NCI-H128 (cell line): ENCODE measurements around the gene SULF2.

Experiments used
- DNase-seq: peaks from one replicate; lab custom pipeline; 2025; ENCODE audit not compliant: unreplicated experiment; lab: John Stamatoyannopoulos, UW

Gene SULF2

DNA sequence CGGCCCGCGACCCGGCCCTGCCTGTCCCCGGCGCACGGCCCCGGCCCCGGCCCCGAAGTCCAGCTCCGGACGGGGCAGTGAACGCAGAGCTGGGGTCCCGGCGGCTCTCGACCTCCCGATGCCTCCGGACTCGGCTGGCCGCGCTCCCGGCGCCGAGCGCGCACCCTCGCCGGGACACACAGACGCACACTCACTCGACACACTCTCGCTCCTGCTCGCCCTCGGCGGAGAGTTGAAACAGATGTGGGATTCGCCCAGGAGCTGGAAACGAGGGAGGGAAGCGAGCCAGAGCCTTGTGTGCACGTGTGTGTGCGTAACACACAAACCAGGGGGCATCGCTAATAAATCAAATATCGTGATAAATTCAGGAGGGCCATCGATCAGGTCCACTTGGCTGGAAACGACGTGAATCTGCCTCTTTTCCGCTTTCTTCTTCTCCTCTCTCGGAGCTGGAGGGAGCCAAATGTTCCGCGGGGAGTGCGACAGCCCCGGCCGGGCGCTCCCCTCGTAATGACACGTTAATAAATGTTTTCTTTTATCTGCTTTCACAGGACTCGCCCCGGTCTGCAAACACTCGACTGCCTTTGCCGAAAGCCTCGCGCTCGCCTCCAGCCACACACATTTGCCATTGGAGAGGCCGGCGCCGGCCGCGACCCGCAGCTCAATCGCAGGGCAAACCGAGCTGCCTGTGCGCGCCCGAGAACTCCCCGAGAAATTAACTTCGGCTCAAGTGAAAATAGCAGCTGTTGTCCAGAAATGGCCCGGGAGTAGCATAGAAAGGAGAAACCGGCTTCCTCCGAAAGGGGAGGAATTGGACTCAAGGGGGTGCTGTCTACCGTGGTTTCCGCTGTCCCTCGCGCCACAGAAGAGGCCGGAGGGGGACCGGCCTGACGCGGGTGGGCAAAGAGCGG is 828 bp upstream of the SULF2 start:
- peak; percentile 44 for DNase-seq

DNA sequence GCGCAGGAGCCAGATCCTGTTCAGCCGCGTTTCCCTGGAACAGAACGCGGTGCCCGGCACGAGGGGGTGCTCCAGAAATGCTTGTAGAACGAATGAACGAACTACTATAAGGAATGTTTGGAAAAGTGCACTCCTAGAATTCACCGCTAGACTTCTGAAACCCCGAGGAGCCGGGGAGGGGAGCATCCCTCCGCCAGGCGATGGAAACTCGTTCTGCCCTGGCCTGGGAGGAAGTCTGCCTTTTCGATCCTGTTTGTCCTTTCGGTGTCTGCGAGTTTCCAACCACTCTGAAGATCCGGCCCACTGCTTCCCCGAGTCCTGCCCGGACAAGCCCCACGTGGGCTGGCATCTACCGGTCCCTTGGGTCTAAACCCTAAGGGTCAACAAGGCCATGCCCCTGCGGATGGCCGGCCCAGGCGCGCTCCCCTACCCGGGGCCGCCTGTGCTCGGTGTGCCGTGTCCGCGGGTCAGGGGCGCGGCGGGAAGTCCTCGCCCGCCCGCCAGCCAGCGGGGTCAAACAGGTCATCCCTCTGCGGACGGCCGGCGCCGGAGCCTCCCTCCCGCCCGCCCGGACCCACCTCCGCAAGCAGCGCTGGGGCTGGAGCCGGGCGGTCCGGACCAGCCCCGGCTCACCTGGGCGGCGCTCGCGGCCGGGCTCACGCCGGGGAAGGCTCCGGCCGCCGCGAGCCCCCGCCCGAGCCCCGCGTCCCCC is 526 bp downstream of the SULF2 start:
- no peak for DNase-seq

DNA sequence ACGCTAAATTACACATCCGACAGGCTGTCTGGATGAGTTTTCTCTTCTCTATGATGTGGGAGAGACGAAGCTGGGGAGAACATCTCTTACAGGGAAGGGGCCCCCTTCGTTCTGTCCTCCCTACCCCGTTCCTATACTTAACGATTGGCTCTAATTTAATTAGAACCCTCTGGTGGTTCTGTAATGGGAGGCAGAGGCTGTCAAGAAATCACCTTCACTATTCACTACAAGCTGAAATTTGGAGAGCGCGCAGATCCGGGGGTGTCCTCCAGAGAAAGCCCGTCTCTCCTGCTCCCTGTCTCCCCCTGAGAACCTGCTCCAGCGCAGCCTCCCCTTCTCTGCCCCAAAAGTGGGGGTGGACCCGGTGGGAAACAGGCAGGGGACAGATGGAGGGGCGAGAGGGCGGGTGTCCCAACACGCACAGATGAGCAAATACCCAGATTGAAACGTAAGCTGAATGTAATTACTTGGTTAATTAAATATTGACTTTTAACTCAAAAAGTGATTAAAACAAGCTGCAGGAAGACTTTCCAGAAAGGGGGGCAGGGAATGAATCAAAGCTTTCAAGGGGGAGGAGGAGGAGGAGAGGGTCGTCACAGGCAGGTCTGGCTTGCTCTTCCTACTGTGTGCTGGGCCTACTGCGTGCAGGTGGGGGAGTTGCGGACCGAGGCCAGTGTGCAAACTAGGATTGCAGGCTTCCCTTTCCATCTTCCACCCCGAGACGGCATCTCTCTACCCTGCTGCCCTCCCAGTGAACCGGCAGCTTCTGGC is 1.3 kb downstream of the SULF2 start:
- no peak for DNase-seq

DNA sequence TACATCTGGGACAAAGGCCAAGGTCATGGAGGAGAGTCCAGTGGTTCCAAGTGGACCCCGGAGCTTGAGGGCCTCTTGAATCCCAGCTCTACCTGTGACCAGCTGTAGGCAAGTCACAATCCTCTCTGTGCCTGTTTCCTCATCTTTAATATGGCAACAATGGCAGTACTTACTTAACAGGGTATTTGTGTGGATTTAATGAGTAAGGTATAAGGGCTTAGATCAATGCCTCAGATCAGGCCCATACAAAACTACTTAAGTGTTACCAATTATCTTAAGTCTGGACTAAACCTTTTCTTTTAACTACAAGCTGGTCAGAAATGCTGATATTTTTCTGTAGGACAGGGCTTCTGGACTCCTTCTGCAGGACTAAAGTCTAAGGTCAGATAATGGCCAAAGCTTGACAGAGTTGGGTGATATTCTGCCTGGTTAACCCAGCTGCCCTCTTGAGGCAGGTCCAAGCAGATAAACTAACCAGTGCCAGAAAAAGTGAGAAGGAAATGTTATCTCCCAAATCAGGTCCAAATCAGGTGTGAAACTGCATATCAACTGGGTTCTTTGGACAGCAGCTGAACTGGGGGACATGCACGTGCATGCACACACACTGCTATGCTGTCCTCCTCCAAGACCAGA is 2.2 kb downstream of the SULF2 start:
- DNase-seq, result no peak

DNA sequence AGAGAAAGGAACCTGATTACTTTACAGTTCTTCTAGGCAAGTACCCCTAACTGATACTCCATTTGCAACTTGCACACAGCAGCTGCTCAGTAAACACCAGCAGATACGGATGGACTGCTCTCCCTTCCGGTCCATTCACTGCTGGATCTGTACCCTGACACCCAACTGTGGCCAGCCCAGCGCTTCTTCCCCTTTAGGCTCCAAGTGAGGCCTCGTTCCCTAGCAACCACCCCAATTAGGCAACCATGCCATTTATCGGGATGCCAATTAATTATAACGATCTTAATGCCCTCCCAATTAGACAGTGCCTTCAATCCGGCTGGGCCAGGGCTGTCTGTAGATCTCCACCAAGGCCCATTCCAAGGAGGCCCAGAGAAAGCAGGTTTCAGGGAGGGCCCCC is 3.2 kb downstream of the SULF2 start:
- DNase-seq, result no peak

DNA sequence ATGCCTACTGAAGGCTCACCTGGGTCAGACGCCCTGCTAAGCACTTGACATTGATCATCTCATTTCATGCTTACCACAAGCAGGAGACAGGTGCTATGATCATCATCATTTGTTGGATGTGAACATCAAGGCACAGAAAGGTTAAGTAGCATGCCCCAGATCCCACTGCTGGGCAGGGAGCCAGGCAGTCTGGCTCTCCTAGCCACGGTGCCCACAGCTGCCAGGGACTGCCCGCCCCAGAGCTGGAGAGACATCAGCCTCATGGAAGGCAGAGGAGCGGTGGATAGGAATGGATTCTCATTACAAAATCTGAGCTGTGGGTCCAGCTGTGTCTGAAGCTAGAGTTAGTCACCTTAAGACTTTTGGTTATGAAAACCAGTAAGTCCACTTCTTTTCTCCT is 3.6 kb downstream of the SULF2 start:
- no peak for DNase-seq

DNA sequence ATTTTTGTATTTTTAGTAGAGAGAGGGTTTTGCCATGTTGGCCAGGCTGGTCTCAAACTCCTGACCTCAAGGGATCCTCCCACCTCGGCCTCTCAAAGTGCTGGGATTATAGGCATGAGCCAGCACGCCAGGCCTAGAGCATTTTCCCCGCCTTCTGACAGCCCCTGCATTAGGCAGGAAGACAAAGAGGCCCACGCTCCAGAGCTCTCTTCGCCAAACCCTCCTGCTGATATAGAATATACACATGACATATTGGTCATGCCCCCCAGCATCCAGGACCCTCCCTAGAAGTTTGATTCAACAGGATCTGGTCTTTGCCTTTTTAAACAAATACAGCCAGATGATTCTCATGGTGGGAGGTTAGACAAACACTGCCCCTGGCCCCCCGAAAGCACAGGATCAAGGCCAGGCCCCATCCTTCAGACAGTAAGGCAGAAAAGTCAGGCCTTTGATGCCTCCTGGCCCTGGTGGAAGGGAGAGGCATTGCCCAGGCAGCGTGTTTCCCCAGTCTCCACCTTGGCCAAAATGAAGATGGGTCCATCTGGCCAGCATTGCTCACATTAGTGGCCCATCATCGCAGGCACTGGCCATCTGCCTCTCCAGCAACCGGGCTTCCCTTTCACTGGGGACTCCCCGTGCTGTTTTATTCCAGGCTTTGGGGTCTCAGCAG is 4.4 kb downstream of the SULF2 start:
- DNase-seq, result no peak

DNA sequence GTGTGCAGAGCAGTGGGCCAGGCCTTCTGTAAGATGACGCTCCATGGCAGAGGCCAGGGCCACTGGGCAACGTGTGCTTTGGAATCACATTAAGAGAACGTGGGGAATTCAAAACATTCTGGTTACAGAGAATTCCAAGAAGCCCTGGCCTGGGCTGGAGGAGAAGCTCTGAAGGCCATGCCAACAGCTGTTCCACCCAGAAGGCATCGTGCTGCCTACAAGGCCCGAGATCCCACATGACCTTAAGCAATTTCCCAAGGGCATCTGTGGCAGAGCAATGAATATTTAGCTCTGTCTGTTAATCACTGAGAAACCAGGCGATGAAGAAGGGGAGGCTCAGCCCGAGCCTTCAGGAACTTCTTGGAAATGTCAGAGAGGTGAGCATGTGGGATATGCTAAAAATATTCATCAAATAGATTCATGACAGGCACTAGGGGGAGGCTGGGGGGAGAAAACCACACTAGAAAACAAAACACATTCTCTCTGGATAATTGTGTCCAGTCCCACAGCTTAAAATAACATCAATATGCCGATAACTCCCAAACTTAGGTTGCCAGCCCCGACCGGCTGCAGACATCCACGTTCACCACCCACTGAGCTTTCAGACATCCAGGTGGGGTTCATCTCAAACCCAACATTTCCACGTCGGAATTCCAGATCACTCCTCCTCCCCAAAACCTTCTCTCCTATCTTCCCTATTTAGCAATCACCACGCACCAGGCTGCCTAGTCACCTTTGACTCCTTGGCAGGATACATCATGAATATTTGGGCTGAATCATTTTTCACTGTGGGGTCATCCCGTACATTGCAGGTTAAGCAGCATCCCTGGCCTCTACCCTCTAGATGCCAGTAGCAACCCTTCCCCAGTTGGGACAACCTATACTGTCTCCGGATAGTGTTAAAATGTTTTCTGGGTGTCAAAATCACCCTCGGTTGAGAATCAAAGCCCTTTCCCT is 6.6 kb downstream of the SULF2 start:
- no peak for DNase-seq

DNA sequence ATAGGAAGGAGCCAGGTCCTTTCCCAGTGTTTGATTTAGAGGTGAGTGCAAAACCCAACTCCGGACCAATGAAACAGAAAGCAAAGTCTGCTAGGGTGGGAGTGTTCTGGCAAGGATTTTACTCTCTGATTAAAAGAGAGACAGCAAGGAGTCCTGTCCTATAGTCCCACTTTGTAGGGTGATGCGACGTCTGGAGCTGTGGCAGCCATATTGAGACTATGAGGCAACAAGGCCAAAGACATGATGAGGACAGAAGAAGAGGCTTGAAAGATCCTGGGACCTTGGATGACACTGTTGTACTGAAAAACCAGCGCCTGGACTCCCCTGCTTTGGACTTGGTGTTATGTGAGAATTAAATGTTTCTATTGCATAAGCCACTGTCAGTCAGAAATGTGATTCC is 8.1 kb downstream of the SULF2 start:
- no peak for DNase-seq

DNA sequence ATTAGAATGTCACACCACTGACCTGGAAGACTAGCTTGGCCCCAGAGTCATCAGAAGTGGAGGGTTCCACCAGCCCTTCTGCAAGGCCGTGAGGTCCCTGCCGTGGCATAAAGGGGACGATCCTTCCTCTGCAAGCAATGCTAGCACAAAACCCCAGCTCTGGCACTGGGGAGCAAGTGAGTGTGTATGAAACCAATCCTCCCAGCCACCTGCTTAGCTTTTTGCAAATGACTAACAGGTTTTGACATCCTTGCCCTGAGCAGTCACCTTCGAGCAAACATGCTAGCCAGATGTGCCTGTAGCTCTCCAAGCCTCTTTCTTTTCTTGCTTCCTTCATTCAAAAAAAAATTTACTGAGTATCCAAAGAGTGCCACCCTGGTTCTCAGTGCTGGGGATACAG is 8.6 kb downstream of the SULF2 start:
- DNase-seq, result no peak

DNA sequence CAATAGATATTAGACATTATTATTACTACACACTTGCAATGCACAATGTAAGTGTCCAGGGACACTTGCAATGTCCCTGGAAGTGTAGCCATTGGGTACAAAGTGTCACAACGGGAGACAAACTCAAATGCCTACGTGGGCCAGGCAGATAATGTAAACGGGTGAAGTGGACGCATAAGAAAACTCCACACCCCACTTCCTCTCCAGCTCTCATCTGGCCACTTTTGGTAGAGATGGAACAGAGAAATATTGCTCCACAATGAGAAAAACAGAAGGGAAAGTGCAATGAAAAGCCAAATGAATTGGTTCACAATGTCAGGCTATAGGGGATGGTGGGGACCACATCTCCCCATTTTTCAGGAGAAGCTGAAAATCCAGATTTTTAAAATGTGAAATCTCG is 9.4 kb downstream of the SULF2 start:
- no peak for DNase-seq

DNA sequence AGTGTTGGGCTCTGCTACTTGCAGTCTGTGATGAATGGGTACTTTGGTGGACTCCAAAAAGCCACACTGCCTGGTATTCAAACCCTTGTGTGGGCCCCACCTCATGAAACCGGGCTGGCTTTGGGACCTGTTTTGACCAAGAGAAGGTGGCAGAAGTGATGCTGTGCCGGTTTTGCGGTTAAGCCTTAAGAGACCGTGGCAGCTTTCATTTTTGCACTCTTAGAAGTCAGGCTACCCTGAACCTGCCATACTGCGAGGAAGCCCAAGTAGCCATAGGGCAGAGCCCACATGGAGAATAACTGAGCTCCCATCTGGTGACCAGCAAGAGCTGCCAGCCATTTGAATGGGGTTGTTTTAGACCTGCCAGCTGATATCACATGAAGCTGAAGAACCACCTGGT is 10.2 kb downstream of the SULF2 start:
- no peak for DNase-seq

DNA sequence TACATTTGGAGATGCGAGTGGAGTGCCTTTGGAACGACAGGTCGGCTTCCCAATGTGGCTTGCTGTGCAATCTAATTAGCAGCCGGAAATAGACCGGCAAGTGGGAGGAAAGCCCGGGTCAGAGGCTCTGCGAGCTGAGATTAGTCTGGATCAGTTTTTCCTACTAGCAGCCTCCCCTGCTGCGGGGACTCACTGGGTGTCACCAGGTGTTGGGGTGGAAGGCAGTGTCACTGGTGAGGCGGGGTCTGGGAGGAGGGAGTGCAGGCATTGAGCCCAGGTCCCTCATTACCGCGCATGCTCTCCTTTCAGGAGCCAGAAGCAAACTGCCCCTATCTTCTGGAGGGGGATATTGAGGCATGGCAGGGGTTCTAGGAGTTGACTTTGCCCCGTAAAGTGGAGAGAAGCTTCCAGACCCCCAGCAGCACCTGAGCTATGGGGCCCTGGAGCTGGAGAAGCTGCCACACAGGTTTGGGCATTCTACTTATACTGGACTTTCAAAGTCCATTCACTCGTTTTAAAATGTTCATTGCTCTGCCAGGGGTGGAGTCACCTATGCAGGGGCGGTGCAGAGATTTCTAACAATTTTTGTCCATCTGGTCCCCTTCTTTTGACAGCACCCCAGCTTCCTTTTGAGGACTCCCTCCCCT is 11.0 kb downstream of the SULF2 start:
- no peak for DNase-seq

DNA sequence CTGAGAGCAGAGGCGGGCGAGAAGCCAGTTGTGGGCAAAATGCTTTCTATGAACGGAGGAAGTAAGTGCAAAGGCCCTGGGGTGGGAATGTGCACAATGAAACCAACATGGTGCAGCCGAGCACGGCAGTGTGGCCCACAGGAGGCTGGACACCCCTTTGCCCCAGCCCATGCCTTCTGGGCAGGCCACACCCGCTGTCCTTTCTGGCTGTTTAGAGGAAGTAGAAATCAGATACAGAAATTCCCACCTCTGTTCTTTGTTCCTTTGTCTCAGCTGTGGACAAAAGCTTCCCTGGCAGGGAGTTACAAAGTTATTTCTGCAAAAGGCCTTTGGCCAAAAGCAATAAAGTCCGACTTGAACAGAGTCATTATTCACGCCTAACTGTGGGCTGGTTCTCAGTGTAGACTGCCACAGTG is 11.9 kb downstream of the SULF2 start:
- DNase-seq, result no peak

DNA sequence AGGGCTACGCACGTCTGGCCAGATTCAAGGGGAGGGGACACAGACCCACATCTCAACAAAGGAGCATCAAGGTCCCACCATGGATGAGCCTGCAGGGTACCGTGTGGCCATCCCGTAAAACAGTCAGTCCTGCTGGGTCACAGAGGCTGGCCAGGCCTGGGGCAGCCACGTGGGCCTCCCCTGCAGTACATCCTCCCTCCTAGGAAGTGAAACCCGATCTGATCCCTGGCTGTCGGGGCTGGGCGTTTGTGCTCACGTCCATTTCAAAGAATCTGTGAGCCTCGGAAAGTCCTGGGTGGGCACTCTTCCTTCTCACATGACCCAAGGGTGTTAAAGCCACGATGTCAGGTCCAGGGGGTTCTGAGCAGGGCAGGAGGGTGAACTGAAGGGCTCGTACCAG is 14.3 kb downstream of the SULF2 start:
- no peak for DNase-seq

DNA sequence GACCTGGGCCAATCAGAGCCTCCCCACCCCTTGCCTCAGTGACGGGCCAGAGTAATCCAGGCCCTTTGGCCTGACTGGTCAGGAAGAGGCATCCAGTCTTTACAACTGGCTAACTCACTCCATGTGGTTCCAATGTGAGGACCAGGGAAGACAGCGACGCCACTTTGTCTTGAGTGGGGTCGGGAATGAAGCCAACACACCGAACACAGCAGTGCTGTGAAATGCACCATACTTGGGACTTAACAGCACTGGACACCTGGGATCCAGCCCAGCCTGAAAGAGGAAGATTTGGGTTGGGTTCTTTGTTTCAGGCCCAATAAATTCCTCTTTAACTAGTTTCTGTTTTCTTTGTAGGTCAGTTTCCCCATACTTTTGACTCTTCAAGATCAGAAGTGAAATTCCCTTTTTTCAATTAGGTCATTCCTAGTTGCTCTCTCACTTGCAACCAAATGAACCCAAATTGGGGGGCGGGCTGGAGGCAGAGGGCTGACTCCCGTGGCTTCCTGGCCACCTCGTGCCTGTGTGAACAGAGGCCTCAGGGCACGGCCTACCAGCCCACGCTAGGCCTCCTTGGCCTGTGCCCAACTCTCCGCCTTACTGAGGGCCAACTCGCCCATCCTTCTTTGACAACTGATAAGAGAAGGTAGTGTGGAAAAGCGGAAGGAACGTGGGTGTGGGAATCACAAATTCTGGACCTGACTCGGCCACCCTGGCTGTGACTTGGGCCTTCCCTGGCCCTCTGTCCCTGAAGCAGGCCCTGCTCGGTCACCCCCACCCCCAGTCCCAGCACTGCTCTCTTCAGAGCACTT is 17.1 kb downstream of the SULF2 start:
- no peak for DNase-seq

DNA sequence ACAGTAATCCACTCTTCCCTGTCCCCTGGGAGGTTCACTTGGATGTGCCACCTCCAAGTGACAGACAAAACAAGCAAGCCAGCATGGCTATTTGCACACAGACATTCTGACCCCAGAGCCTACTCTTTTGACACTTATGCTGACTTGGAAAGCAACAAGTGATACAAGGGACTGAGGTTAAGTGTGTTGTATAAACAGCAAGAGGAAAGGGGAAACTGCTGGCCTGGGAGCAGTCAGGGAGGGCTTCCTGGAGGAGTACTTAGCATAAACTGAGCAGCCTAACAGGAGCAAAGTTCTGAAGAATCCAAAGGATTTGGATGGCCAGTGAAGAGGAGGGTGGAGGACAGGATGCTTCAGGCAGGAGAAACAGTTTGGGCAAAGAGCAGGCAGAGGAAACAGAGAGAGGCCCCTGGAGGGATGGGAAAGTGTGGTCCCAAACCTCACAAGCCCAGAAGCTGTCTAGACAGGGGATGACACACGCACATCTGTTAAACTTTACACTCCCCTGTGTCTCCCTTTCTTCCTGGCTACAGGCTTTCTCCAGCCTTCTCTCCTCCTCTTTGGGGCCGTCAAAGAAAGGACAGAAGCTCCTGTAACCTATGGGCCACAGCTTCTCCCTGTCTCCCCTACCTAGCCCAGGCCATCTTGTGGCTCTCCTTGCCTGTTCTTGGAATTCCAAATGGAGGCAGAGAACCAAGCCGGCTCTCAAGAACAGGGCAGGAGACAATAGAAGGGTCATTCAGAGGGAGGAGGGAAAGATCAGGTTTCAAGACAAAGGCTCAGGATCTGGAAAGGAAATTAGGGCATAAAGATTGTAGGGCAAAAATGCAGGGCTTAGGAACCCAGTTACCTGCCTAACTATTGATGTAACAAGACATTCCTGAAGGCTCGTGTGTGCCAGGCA is 19.3 kb downstream of the SULF2 start:
- no peak for DNase-seq
